ENCODE results near the gene RUVBL2.

The RUVBL2 gene

DNA sequence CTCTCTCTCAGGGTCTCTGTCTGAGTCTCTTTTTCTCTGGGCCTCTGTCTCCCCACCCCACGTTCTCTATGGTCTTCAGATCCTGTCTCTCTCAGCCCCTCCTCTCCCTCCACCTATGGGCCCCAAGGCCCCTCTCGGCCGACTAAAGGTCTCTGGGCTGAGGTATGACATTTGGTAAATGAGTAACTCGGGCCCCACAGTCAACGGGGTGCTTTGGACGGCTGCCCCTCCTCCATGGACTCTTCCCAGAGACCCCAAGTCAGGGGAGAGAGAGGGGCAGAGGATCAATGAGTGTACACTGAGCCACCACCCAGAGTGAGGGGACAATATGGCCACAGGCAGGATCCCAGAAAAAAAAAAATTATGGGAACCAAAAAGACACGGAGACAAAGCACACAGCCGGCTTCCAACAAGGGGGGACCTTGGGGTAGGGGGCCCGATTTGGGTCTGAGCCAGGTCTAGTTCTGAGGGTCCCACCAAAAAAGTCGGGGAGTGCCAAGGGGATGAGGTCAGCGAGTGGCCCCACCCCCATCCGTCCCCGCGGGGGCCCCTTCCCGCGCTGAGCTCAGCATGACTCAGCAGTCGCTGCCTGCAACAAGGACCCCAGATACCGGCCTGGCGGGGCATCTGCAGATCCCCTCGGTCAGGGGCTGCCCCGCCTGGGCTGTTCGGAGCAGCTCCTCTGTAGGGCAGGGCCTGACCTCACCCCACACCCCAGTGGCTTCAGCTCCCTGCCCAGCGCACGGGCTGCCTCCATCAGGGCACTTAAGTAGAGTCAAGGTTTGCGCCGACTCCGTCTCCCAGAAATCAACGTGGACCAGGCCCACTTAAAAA, 30.1 kb upstream of the RUVBL2 start:
- peak; percentile 43 for DNase-seq (ENCODE audit: low spot score)

- peak; percentile 32 for DNase-seq (ENCODE audit: low spot score)
Observed at GRCh38 chr19:48964205-48965039, 29.3 kb upstream of the RUVBL2 start.

DNA sequence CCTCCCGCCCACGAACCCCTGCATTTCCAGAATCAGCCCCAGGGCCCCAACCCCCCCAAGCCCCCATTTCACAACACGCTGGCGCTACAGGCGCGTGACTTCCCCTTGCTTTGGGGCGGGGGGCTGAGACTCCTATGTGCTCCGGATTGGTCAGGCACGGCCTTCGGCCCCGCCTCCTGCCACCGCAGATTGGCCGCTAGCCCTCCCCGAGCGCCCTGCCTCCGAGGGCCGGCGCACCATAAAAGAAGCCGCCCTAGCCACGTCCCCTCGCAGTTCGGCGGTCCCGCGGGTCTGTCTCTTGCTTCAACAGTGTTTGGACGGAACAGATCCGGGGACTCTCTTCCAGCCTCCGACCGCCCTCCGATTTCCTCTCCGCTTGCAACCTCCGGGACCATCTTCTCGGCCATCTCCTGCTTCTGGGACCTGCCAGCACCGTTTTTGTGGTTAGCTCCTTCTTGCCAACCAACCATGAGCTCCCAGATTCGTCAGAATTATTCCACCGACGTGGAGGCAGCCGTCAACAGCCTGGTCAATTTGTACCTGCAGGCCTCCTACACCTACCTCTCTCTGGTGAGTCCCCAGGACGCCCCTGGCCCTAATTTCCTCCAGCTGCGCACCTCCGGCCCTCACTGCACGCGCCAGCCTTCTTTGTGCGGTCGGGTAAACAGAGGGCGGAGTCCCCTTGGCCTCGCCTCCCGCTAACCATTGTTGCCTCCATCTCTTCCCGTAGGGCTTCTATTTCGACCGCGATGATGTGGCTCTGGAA, 28.5 kb upstream of the RUVBL2 start, which contains the start of gene FTL:
Gene FTL, plus strand, starts transcription at position 270 of the 766 bp plus-strand sequence. Its CDS starts 199 bp downstream, at position 469.
- peak; percentile 89 for DNase-seq (ENCODE audit: low spot score)

DNA sequence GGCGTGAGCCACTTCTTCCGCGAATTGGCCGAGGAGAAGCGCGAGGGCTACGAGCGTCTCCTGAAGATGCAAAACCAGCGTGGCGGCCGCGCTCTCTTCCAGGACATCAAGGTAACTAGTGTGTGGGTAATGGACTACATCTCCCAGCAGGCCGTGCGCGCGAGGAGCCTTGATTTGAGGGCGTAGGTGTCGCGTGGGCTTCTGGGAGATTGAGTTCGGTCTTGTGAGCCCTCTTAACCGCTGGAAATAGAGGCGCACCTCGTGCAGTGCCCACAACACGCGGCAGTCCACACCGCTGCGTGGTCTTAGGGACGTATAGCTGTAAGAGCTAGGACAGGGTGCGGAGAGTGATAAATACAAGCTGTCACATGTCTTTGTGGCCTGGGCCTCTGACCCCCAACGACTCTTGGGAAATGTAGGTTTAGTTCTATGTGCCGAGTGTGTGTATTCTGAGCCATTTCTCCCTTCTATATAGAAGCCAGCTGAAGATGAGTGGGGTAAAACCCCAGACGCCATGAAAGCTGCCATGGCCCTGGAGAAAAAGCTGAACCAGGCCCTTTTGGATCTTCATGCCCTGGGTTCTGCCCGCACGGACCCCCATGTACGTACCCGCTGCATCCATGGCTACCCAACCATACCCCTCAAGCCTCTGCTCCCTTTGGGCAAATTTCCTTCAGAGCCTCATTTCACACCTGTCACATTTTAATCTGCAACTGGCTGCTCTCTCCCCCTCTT, 27.7 kb upstream of the RUVBL2 start:
- peak; percentile 85 for DNase-seq (ENCODE audit: low spot score)

- DNase-seq (ENCODE audit: low spot score), result no peak
Observed at GRCh38 chr19:48966541-48967345, 26.9 kb upstream of the RUVBL2 start.

DNA sequence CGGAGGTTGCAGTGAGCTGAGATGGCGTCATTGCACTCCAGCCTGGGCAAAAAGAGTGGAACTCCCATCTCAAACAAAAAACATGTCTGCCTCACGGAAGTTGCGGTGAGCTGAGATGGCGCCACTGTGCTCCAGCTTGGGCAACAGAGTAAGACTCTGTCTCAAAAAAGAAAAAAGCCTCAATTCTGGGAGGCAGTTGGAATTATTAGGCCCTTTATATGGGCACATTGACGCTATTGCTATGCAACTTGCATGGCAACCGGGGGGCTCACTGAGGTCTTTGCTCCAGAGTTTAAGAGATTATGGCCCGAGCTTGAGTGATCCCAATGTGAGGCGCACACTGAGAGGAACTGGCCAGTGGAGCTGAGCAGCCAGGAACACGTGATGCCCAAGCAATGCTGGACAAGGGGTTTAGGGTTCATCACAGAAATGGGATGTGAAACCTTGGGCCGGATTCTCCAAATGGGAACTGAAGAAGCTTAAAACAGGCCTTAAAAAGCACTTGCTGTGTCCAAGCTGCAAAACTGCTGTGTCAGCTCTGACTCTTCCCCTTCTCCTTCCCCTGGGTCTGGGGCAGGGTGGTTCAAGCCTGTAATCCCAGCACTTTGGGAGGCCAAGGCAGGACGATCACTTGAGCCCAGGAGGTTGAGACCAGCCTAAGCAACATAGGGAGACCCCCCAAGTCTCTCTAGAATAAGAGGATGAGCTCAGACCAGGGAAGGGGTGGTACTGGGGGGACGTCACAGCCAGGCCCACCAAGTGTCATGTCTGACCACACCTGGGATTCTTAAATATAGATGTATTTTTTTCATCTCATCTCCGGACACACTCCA, 26.1 kb upstream of the RUVBL2 start:
- no peak for DNase-seq (ENCODE audit: low spot score)

DNA sequence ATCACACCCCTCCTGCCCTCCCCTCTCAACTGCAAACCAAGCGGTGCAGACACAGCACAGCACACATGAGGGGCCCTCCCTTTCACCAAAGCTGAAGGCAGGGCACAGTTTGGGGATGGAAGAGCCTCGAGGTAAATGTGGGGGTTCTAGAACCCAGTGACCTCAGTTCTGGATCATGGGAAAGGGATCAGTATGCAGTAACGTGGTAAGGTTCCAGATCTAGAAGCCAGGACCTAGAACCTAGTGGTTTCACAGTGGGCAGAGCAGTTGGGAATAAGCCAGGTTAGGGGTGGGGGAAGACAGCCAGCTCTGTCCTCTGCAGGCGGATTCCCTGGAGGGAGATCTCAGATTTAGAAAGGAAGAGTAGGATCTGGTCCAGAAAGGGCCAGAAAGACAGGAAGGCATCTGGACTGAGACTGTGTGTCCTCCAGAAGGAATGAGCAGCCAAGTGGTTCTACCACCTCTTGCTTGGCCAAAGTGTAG, 25.5 kb upstream of the RUVBL2 start:
- DNase-seq (ENCODE audit: low spot score), result no peak

- DNase-seq (ENCODE audit: low spot score), result no peak
Observed at GRCh38 chr19:48968813-48969218, 24.9 kb upstream of the RUVBL2 start.

DNA sequence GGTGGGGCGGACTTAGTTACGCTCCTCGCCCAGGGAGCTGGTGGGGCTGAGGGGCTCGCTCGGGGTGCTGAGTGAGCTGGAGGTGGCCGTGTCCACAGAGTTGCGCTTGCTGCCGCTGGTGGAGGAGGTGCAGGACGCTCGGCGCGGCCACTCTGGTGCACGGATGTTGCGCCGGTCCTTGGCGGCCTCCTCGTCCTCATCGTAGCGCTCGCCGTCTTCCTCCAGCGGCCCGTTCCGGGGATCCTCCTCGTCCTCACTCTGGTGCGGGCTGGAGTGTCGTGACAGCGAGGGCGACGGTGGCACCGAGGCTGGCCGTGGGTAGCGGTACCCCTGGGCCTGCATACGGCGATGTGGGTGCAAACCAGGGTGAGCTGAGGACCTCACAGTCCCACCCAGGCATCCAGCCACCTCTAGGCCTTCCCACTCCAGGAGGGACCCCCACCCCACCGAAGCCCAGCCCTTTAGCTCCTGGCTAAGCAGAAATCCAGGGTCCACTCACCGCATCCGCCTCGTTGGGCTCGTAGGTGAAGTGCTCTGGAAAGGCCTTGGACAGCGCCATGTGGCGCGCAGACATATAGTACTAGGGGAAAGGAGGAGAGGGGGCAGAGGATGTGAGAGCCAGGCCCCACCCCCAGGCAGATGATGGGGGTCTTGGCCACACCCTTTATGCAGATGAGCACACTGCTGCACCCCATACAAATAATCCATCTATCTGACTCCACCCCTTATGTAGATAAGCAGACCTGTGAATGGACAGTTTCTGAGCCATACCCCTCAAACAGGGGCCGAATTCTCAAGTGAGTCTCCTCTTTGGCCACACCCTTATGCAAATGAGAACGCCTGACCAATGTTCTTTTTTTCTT, 24.2 kb upstream of the RUVBL2 start:
- DNase-seq (ENCODE audit: low spot score), result no peak

DNA sequence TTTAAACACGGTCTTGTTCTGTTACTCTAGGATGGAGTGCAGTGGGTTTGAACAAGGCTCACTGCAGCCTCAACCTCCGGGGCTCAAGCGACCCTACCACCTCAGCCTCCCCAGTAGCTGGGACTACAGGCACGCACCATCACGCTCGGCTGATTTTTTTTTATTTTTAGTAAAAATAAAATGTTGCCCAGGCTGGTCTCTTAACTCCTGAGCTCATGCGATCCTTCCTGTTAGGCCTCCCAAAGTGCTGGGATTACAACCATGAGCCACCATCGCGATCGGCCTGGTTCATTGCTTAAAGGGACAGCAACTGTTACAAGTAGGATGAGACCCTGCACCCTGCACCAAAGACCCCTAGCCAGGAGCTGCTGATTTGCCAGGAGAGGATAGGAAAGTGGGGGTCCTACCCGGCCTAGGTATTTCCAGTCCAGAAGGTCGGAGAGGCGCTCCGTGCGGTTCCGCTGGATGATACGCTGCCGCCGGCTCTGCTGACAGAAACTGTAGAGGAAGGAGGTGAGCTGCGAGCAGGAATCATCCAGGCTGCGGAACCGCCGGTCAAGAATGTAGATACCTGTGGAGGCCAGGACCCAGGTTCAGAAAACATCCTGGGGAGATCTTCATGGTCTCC, 23.4 kb upstream of the RUVBL2 start:
- DNase-seq (ENCODE audit: low spot score), result no peak

- DNase-seq (ENCODE audit: low spot score), result peak; percentile 28
Observed at GRCh38 chr19:48970923-48971395, 22.7 kb upstream of the RUVBL2 start.

DNA sequence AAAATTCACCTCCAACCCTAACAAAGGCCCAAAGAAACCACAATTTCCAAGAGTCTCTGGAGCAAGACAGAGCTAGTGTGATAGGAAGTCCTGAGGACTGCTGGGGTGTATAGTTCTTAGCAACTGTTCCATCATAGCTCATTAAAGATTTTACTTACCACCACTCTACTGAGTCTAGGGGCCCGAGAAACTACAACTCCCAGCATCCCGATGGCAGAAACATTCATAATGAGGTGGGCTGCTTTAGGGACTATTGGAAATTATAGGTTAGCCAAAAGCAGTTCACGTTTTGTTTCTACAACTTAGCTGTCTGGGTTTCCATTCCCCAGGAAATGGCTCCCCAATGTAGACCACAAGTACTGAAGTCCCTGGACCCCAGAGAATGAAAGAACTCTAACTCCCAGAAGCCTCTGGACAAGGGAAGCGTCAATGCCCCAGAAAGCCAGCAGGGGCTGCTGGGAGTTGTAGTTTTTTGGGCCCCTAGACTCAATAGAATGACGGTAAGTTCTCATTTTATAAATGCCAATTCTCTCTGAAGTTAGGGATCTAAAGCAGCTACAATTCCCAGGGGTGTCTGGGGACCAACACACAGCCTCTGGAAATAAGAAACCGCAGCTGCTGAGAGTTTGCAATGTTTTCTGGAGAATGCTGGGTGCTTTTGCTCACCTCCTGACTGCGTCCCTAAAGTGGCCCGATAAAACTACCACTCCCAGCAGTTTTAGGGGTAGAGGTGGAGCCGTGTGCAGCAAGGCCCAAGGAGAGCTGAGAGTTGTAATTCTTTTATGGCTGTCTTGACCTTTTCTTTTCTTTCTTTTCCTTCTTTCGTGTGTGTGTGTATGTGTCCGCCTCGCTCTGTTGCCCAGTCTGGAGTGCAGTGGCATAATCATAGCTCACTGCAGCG, 17.5 kb upstream of the RUVBL2 start:
- DNase-seq (ENCODE audit: low spot score), result peak; percentile 32

DNA sequence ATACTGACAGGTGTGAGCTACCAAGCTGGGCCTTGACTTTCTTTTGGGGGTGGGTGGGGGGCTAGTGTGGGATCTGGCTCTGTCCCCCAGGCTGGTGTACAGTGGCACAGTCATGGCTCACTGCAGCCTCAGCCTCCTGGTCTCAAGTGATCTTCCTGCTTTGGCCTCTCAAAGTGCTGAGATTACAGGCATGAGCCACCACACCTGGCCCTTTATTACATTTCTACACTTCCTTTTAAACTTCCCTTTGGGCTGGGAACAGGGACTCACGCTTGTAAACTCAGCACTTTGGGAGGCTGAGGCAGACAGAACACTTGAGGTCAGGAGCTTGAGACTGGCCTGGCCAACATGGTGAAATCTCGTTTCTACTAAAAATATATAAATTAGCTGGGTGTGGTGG, 16.6 kb upstream of the RUVBL2 start:
- DNase-seq (ENCODE audit: low spot score), result no peak

- no peak for DNase-seq (ENCODE audit: low spot score)
Observed at GRCh38 chr19:48982280-48982679, 11.4 kb upstream of the RUVBL2 start.

GRCh38 chr19:48985711-48986110, 8.0 kb upstream of the RUVBL2 start:
- DNase-seq (ENCODE audit: low spot score), result no peak

DNA sequence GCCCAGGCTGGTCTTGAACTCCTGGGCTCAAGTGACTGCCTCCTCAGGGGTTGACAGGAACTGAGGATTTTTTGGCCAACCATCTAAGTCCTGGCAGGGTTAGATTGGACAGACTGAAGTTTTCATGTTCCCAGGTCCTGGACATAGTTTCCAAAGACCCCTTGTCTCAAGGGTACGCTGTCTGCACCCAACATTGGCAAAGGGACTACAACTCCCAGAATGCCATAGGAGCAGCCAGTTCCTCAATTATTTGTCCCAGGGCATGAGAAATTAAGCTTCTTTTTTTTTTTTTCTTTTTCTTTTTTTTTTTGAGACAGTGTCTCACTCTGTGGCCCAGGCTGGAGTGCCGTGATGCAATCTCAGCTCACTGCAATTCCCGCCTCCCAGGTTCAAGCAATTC, 7.5 kb upstream of the RUVBL2 start:
- no peak for DNase-seq (ENCODE audit: low spot score)

DNA sequence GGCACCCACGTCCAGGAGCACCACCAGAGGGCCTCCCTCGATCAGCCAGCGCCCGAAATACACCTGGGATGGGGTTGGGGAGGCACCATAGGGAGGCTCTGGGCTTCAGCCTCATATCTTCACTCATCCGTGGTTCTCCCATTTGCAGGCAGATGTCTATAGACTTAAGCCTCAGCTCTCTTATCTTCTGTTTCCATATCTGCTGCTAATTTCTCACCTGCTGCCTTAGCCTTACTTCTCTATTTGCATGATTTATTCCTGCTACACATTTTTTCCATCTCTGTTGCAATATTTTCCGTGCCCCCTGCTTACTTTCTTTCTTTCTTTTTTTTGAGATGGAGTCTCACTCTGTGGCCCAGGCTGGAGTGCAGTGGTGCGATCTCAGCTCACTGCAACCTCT, 6.4 kb upstream of the RUVBL2 start:
- DNase-seq (ENCODE audit: low spot score), result no peak

Measured in SK-N-DZ (cell line).